Activated T-helper 1 cell treated with anti-CD3 and anti-CD28 coated beads, Interleukin-12 subunit alpha, Interleukin-12 subunit beta, Interleukin-2, Interleukin-4 antibody, amounts not matched to agents 30 ng/mL and 10 ng/mL and 1 ng/mL, durations not matched to agents 14 hours and 24 hours and 36 hours (primary cell): ENCODE results near the gene ATG5. TPM values are rescaled to one million over a fixed set of nuclear protein-coding genes. Genes with fewer than 3 reads are reported as not detected.

Experiments used
- DNase-seq: peaks from one replicate; pipeline ENCODE4 v3.0.0; 2021; ENCODE audit warnings: low spot score
- H3K27ac Mint-ChIP-seq: one replicate; pipeline ENCODE4 v1.8.0; 2021; ENCODE audit warnings: mild to moderate bottlenecking, mixed read lengths
- H3K27me3 Mint-ChIP-seq: one replicate; pipeline ENCODE4 v1.8.0; 2022; ENCODE audit warnings: mild to moderate bottlenecking, moderate library complexity, mixed read lengths; ENCODE audit not compliant: insufficient read depth
- H3K36me3 Mint-ChIP-seq: one replicate; pipeline ENCODE4 v1.8.0; 2021; ENCODE audit warnings: low read depth, mixed read lengths
- H3K4me1 Mint-ChIP-seq: one replicate; pipeline ENCODE4 v1.8.0; 2021; ENCODE audit warnings: low read depth, mixed read lengths
- H3K4me3 Mint-ChIP-seq: one replicate; pipeline ENCODE4 v1.8.0; 2021; ENCODE audit warnings: mild to moderate bottlenecking, moderate library complexity, mixed read lengths
- H3K9me3 Mint-ChIP-seq: one replicate; pipeline ENCODE4 v1.8.0; 2021; ENCODE audit warnings: mixed read lengths
- intact Hi-C: fragments of 100-400 bp; cut with micrococcal nuclease; formaldehyde crosslinking; loops from one replicate; pipeline ENCODE4 v1.15.1; 2024
- total RNA-seq: library from RNA; stranded (reverse); gene quantifications from 2 replicates; pipeline ENCODE4 v1.2.3, GENCODE V29; 2022

The ATG5 gene
- total RNA-seq, 1 donor from 2014 or later: 36.7 TPM

DNA sequence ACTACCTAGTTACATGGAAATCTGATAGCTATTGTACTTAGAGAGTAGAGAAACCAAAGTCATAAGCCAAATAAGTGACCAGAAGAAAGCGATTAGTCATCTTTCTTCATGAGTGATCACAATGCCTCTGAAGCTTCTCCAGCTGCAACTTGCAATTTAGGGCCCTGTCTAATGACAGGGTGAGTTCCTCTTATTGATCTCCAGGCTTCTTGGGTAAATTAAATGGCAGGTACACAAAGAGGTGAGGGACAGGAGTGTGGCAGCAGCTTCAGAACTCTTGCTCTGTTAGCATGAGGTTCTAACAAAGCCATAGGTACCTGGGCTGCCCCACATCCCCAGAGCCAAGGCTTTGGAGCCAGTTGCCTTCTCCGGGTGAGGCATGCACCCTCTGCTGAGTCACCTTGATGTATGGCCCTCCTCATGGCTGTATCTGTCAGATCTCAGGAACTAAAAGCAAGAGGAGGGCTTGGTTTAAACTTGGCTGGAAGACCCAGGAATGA, 178.7 kb downstream of the ATG5 start:
- no peak overlapping the region for H3K27ac Mint-ChIP-seq
- no peak for DNase-seq

DNA sequence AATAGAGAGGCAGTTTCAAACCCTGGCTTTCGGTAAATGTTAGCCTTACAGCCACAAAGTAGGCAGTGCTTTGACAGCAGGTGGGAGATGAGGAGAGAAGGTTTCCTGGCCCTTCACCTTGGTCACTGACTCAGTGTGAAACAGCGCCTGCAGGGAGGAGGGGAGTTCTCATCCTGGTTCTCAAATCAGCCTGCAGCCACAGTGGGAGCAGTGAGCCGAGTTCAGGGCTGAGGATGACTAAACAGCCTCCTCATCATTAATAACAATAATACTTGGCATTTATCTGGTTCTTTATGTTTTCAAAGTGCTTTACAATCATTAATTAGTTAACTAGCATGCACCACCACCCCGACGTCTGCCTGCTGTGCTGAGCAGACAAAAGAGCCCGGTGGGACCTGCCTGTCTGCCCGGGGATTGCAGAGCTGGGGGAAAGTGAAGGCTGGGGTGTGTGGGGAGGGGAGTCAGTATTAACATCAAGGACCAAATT, 179.8 kb downstream of the ATG5 start:
- peaks cover 1% of the 10 kb centered on the region for H3K36me3 Mint-ChIP-seq
- no peak overlapping the region for H3K4me3 Mint-ChIP-seq
- no peaks in the 10 kb centered on the region for H3K27me3 Mint-ChIP-seq
- peaks cover 89% of the 10 kb centered on the region for H3K4me1 Mint-ChIP-seq
- DNase-seq: no peak
- H3K9me3 Mint-ChIP-seq: no peaks in the 10 kb centered on the region
- intact Hi-C loops: loop anchor here (1.0 kb wide), 1 partner anchor 42 kb away; no protein-coding TSS in a partner anchor
- H3K27ac Mint-ChIP-seq: no peak overlapping the region

More for the DNA sequence above, 178.7 kb downstream of the ATG5 start:
- Mint-ChIP-seq H3K9me3 (no peaks in the 10 kb centered on the region), H3K27me3 (no peaks in the 10 kb centered on the region), H3K36me3 (peaks cover 3% of the 10 kb centered on the region), H3K4me1 (peaks cover 80% of the 10 kb centered on the region), H3K4me3 (no peak overlapping the region)
- intact Hi-C loops: no loop called here

DNA sequence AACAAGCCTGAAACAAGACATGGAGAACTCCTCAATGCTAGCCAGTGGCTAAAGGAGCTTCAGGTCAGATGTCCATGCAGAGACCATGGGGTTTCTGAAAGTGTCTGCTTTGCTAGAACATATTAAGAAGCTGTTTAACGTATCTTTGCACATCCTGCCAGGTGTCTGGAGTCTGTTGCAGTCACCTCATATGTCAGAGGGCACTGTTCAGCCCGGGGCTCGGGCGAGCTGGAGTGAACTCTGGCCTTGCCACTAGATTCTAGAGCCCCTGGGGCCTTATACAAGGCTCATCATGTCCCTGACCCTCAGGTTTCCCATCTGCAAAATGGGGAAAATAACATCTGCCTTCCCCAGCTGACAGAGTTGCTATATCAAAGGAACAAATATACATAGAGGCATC, 180.4 kb downstream of the ATG5 start:
- H3K36me3 Mint-ChIP-seq: peaks cover 1% of the 10 kb centered on the region
- H3K27me3 Mint-ChIP-seq: no peaks in the 10 kb centered on the region
- intact Hi-C loops: loop anchor here (1.0 kb wide), 1 partner anchor 42 kb away; no protein-coding TSS in a partner anchor
- DNase-seq: no peak
- no peaks in the 10 kb centered on the region for H3K9me3 Mint-ChIP-seq
- H3K4me1 Mint-ChIP-seq: peaks cover 96% of the 10 kb centered on the region
- no peak overlapping the region for H3K4me3 Mint-ChIP-seq
- peak overlapping the region; percentile 13 for H3K27ac Mint-ChIP-seq

DNA sequence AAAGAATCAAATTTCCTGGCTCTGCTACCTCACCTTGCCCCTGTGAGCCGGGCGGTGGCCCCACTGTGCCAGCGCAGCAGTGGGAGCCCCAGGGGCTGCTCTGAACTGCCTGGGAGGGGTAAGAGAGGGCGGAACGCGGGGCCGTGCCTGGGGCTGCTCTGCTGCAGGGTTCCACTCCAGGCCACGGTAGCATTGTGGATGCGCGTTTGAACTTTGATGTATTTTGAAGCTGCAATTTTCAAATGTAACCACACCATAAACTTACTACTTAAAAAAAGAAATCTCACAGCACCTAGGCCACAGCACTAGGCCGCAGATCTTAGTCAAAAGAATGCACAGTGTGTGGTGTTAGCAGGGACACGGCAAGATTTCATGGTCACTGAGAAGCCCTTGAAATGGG, 181.9 kb downstream of the ATG5 start:
- H3K36me3 Mint-ChIP-seq: no peaks in the 10 kb centered on the region
- peaks cover 86% of the 10 kb centered on the region for H3K4me1 Mint-ChIP-seq
- no peaks in the 10 kb centered on the region for H3K27me3 Mint-ChIP-seq
- H3K27ac Mint-ChIP-seq: no peak overlapping the region
- intact Hi-C loops: no loop called here
- DNase-seq: no peak
- H3K4me3 Mint-ChIP-seq: no peak overlapping the region
- no peaks in the 10 kb centered on the region for H3K9me3 Mint-ChIP-seq

DNA sequence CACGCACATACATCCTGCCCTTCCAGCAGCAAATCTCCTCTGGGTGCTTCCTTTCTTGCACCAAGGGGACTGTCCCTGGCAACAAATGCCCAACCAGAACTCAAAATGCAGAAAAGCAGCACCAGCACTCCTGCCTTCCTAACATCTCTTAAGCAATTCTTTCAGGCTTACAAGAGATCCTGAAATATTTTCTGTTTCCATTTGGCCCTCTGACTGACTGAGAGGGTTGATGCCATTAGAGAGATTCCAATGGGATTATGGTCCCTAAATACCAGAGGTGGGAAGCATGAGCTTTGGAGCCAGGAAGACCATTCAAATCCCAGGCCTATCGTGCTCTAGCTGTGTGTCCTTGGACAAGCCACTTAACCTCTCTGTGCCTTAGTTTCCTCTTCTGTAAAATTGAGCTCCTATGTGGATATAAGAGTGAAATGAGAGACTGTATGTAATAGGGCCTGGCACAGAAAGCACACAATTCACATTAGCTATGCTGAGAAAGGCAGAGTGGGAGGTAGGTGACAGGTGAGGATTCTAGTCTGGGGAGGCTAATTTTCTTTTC, 182.6 kb downstream of the ATG5 start:
- Mint-ChIP-seq H3K36me3 (no peaks in the 10 kb centered on the region), H3K4me3 (no peak overlapping the region), H3K4me1 (peaks cover 80% of the 10 kb centered on the region), H3K9me3 (no peaks in the 10 kb centered on the region), H3K27ac (peak overlapping the region; percentile 90), H3K27me3 (no peaks in the 10 kb centered on the region)
- DNase-seq: no peak
- intact Hi-C loops: loop anchor here (1.0 kb wide), 1 partner anchor 26 kb away; no protein-coding TSS in a partner anchor

DNA sequence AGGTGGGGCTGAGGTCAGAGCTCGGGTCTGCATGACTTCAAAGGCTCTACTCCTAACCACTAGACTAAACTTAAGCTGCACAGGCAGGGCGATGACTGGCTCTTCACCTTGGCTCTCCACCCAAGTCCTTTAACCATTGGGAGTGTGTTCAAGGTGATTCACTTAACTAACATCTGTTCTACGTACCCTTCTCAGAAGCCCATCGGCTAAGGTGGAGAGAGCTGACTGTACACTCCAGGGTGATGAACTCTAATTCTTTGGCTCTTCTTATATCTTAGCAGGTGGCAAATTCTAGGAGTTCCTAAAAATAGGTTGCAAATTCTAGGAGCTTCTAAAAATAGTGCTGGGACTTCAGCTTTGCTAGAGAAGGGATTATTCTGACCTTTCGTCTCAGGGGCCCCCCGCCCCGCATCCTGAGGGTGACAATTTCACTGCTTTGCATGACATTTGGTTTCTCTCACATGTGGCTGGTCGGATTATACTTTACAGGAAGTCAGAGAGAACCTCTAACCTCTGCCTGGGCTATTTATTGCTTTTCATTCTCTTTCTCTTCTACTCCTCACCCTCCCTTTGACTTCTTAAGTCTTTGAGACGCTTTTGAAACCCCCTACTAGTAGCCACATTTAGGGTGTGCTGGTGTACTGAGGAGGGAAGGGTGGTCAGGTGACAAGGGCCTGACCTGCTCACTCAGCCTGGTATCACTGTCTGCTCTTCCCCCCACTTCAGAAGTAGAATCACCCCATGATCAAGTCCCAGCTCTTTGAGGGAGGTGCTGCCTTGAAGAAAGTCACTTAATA, 183.9 kb downstream of the ATG5 start:
- peak; percentile 51 for DNase-seq
- Mint-ChIP-seq H3K36me3 (peaks cover 1% of the 10 kb centered on the region), H3K4me1 (peaks cover 70% of the 10 kb centered on the region), H3K27me3 (no peaks in the 10 kb centered on the region), H3K4me3 (peak overlapping the region; percentile 59), H3K9me3 (no peaks in the 10 kb centered on the region), H3K27ac (peak overlapping the region; percentile 90)
- intact Hi-C loops: loop anchor here (1.0 to 2.0 kb wide), 6 partner anchors 23 to 81 kb away; no protein-coding TSS in a partner anchor

DNA sequence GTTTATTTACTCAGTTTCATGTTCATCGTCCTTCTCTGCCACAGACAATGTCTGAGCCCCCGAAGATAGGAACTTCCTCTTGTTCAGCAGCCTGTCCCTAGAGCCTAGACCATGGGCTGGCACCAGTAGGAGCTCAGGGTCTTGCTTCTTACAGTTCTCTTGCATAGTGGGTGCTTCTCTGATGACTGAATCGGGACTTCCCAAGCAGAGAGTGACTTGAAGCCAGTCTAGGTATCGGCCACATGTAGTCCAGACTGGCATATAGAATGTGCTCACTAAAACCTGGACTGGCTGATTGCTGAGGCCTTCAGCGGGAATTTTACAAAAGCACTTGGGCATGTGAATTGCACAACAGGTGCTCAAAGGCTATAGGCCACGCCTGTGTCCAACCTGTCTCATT, 187.4 kb downstream of the ATG5 start:
- no peaks in the 10 kb centered on the region for H3K27me3 Mint-ChIP-seq
- intact Hi-C loops: no loop called here
- no peak overlapping the region for H3K27ac Mint-ChIP-seq
- H3K36me3 Mint-ChIP-seq: peaks cover 1% of the 10 kb centered on the region
- H3K9me3 Mint-ChIP-seq: no peaks in the 10 kb centered on the region
- peaks cover 53% of the 10 kb centered on the region for H3K4me1 Mint-ChIP-seq
- H3K4me3 Mint-ChIP-seq: no peak overlapping the region
- DNase-seq: no peak

DNA sequence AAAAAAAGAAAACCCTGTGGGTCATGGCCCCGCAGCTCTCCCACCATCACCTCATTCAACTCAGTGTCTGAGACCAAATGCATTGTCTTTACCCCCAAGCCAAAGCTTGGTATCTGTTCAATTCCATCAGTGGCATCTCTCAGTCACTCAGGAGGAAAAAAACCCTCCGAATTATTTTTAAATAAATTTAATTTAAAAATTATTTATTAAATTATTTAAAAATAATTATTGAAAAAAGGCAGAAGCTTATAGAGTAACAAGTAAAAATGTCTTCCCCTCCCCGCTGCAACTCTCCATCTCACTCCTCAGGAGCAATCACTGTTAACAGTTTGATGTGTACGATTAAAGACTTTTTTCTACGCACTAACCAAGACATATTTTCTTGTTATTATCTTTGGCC, 188.7 kb downstream of the ATG5 start:
- intact Hi-C loops: no loop called here
- Mint-ChIP-seq H3K9me3 (no peaks in the 10 kb centered on the region), H3K4me1 (peaks cover 44% of the 10 kb centered on the region), H3K36me3 (peaks cover 1% of the 10 kb centered on the region), H3K27me3 (no peaks in the 10 kb centered on the region), H3K27ac (no peak overlapping the region), H3K4me3 (no peak overlapping the region)
- no peak for DNase-seq

DNA sequence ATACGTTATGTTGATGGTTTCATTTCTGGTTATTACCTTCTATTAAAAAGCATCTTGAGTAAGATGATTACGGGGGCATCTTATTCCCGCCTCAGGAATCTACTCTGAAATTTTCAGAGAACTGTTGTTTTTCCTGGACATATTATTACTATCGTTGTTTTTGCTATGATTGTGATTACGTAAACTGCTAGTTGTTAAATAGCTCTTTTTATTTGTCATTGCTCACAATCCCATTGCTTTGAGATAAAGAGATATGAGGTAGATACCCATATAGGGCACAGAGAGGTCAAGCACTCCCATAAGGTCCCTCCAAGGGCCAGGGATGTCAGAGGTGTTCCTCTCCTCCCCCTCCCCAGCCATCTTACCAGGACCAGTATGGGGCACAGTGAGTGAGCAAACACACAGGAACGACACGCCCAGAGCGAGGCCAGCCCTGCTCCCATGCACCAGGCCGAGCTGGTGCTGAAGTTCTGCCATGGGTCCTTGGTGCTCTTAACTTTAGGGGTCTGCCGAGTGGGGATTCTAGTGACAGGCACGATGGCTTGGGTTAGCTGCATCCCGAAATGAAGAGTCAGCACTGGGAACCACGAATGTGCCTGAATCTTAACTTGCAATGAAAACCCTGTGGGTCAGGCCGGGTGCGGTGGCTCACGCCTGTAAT, 189.5 kb downstream of the ATG5 start:
- Mint-ChIP-seq H3K27me3 (no peaks in the 10 kb centered on the region), H3K4me1 (peaks cover 39% of the 10 kb centered on the region), H3K9me3 (no peaks in the 10 kb centered on the region), H3K27ac (no peak overlapping the region), H3K36me3 (peaks cover 1% of the 10 kb centered on the region), H3K4me3 (no peak overlapping the region)
- intact Hi-C loops: no loop called here
- no peak for DNase-seq

DNA sequence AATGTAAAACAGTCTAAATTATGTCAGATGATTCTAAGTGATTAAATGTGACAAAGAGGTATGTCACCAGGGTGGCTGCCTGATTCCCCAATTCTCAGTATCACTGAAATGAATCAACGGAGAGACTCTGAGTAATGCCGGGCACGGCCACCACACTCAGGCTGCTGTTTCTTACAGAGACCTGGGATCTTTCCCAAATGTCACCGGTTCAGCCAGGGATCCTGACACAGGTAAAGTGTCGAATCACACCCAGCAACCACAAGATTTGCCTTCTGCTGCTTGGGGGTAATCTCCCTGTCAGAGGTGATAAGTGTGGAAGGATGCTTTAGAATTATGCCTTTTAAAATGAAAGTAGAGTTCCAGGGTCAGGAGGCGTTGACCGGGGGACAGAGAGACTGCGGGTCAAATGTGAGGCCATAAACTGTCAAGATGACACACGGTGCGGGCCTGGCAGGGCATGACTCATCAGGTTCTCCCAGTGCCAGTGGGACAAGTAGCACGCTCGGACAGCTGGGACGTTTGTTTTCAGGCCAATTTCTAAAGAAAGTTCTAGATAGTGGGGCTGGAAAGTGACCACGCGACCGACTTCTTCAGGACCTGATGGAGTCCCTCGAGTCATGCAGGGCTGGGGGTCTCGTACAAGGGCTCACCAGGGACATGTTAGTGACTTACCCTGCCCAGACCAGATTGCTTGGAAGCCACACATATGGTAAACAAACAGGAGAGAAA, 190.5 kb downstream of the ATG5 start:
- H3K36me3 Mint-ChIP-seq: peaks cover 1% of the 10 kb centered on the region
- H3K27ac Mint-ChIP-seq: no peak overlapping the region
- H3K9me3 Mint-ChIP-seq: no peaks in the 10 kb centered on the region
- intact Hi-C loops: no loop called here
- no peaks in the 10 kb centered on the region for H3K27me3 Mint-ChIP-seq
- peaks cover 31% of the 10 kb centered on the region for H3K4me1 Mint-ChIP-seq
- H3K4me3 Mint-ChIP-seq: no peak overlapping the region
- no peak for DNase-seq
